SIG-M5 treated with dmso at 0.1 percent for 504 hours (cell line): ENCODE measurements around the gene KLKB1.

Source experiments
- DNase-seq: peaks from one replicate; lab custom pipeline; 2025; ENCODE audit not compliant: unreplicated experiment; lab: John Stamatoyannopoulos, UW

The KLKB1 gene

GRCh38 chr4:186307497-186307896 lies 80.2 kb downstream of the KLKB1 start:
- no peak for DNase-seq

GRCh38 chr4:186307916-186308315 lies 80.6 kb downstream of the KLKB1 start:
- no peak for DNase-seq
